ENCODE data around the gene TTL. TPM values are rescaled to one million over a fixed set of nuclear protein-coding genes. Genes with fewer than 3 reads are reported as not detected.

The TTL gene
- total RNA-seq, 1 experiment from 2014 or later, result 81.5 TPM

DNA sequence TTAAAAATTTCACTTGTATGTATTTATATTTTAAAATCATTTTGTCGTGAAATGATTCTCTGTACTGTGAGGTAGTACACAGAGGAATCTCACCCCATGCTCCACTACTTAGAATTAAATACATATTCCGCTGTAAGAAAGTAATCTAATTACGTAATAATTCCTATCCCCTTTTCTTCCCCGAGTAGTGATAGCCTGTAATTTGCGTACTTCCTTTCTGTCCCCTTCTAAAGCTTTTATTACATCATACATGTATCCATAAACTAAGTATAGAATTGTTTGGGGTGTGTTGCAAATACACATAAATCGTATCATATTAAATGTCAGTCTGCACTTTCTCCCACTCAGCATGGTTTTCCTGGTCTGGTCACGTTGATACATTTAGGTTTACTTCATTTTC lies 90.0 kb downstream of the TTL start:
- no peak overlapping the region for H3K4me3 ChIP-seq (ENCODE audit: low read depth in 2 of 2, low read length in 2 of 2)
- TF ChIP-seq TCF7L2 (IDR thresholded peaks at IDR 0.05; ENCODE audit: low read depth, low read length) (no peak), SIN3A (IDR thresholded peaks at IDR 0.05; ENCODE audit: borderline replicate concordance, insufficient read depth, low read depth, low read length) (no peak), POLR2AphosphoS5 (IDR thresholded peaks at IDR 0.05; ENCODE audit: low read depth, low read length) (no peak)
- ATAC-seq (no peak), DNase-seq (ENCODE audit: low read depth, low spot score) (no peak)
- H3K27ac ChIP-seq (ENCODE audit: low read length), result no peak overlapping the region
- no peaks in the 10 kb centered on the region for H3K4me1 ChIP-seq (ENCODE audit: control insufficient read depth, insufficient read depth, low read length)
- H3K27me3 ChIP-seq (ENCODE audit: control insufficient read depth, insufficient read depth, low read length), result no peaks in the 10 kb centered on the region
- ChIA-PET CTCF (no interaction called here), POLR2A (no interaction called here)
- BruUV-seq (replicated peaks), result no TSS peak
- intact Hi-C loops (cut with micrococcal nuclease; ENCODE audit: unreplicated experiment) (no loop called here), in situ Hi-C loops (cut with HindIII; ENCODE audit: low pct_unique_long_range_greater_than_20kb, low sequenced_read_pairs) (no loop called here)
- no peaks in the 10 kb centered on the region for H3K9me3 ChIP-seq (ENCODE audit: control insufficient read depth, insufficient read depth, low read depth, low read length)
- H3K36me3 ChIP-seq (ENCODE audit: control insufficient read depth, insufficient read depth, low read length), result peaks cover 49% of the 10 kb centered on the region

- in situ Hi-C loops (cut with HindIII; ENCODE audit: low pct_unique_long_range_greater_than_20kb, low sequenced_read_pairs), result no loop called here
- no peaks in the 10 kb centered on the region for H3K27me3 ChIP-seq (ENCODE audit: control insufficient read depth, insufficient read depth, low read length)
- H3K27ac ChIP-seq (ENCODE audit: low read length), result no peak overlapping the region
- no peak for ATAC-seq
- intact Hi-C loops (cut with micrococcal nuclease; ENCODE audit: unreplicated experiment), result no loop called here
- POLR2A ChIA-PET, result no interaction called here
- BruUV-seq (replicated peaks), result no TSS peak
- peak; percentile 21; the same call in 1 of the 2 replicates for TF ChIP-seq CTCF (IDR thresholded peaks at IDR 0.05)
- TF ChIP-seq, protein P1, sequence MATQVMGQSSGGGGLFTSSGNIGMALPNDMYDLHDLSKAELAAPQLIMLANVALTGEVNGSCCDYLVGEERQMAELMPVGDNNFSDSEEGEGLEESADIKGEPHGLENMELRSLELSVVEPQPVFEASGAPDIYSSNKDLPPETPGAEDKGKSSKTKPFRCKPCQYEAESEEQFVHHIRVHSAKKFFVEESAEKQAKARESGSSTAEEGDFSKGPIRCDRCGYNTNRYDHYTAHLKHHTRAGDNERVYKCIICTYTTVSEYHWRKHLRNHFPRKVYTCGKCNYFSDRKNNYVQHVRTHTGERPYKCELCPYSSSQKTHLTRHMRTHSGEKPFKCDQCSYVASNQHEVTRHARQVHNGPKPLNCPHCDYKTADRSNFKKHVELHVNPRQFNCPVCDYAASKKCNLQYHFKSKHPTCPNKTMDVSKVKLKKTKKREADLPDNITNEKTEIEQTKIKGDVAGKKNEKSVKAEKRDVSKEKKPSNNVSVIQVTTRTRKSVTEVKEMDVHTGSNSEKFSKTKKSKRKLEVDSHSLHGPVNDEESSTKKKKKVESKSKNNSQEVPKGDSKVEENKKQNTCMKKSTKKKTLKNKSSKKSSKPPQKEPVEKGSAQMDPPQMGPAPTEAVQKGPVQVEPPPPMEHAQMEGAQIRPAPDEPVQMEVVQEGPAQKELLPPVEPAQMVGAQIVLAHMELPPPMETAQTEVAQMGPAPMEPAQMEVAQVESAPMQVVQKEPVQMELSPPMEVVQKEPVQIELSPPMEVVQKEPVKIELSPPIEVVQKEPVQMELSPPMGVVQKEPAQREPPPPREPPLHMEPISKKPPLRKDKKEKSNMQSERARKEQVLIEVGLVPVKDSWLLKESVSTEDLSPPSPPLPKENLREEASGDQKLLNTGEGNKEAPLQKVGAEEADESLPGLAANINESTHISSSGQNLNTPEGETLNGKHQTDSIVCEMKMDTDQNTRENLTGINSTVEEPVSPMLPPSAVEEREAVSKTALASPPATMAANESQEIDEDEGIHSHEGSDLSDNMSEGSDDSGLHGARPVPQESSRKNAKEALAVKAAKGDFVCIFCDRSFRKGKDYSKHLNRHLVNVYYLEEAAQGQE (IDR thresholded peaks at IDR 0.05; ENCODE audit: insufficient read depth in 1 of 2, low read depth in 2 of 2, low read length in 1 of 2), result no peak
- peaks cover 8% of the 10 kb centered on the region; the same call in 1 of the 2 replicates for H3K4me1 ChIP-seq (ENCODE audit: control insufficient read depth, insufficient read depth, low read length)
- H3K36me3 ChIP-seq (ENCODE audit: control insufficient read depth, insufficient read depth, low read length), result peaks cover 23% of the 10 kb centered on the region
- CTCF ChIA-PET, result interaction anchor here (0.6 to 0.7 kb wide), 2 partner anchors 98 to 149 kb away, joined by 3 to 4 read pairs; no protein-coding TSS in a partner anchor
- no peaks in the 10 kb centered on the region for H3K9me3 ChIP-seq (ENCODE audit: control insufficient read depth, insufficient read depth, low read depth, low read length)
- no peak for DNase-seq (ENCODE audit: low read depth, low spot score)
- no peak overlapping the region for H3K4me3 ChIP-seq (ENCODE audit: low read depth in 2 of 2, low read length in 2 of 2)
Measured at GRCh38 chr2:112577756-112578155, 95.8 kb downstream of the TTL start.

DNA sequence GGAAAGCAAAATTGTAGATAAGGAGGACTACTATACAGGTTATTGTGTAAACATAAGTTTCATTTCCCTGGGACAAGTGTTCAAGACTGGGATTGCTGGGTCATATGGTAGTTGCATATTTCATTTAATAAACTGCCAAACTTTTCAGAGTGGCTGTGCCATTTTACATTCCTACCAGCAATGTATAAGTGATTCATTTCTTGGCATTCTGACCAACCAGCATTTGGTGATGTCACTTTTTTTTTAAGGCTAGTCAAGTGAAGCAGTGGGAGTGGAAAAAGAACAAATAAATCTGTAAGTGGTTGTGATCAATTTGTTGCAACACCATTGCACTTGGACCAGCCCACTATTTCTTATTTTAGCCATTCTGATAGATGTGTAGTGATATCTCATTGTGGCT lies 97.3 kb downstream of the TTL start:
- H3K27me3 ChIP-seq (ENCODE audit: control insufficient read depth, insufficient read depth, low read length), result no peaks in the 10 kb centered on the region
- H3K9me3 ChIP-seq (ENCODE audit: control insufficient read depth, insufficient read depth, low read depth, low read length), result no peaks in the 10 kb centered on the region
- ATAC-seq (no peak), DNase-seq (ENCODE audit: low read depth, low spot score) (peak; percentile 32)
- intact Hi-C loops (cut with micrococcal nuclease; ENCODE audit: unreplicated experiment), result no loop called here
- TF ChIP-seq TCF7L2 (IDR thresholded peaks at IDR 0.05; ENCODE audit: low read depth, low read length) (no peak), CTCF (IDR thresholded peaks at IDR 0.05) (no peak), POLR2AphosphoS5 (IDR thresholded peaks at IDR 0.05; ENCODE audit: low read depth, low read length) (no peak), SIN3A (IDR thresholded peaks at IDR 0.05; ENCODE audit: borderline replicate concordance, insufficient read depth, low read depth, low read length) (no peak)
- TF ChIP-seq, protein P1 (IDR thresholded peaks at IDR 0.05; ENCODE audit: insufficient read depth in 1 of 2, low read depth in 2 of 2, low read length in 1 of 2), result no peak
- in situ Hi-C loops (cut with HindIII; ENCODE audit: low pct_unique_long_range_greater_than_20kb, low sequenced_read_pairs), result no loop called here
- CTCF ChIA-PET, result no interaction called here
- no TSS peak for BruUV-seq (replicated peaks)
- peaks cover 14% of the 10 kb centered on the region; the same call in 1 of the 2 replicates for H3K4me1 ChIP-seq (ENCODE audit: control insufficient read depth, insufficient read depth, low read length)
- POLR2A ChIA-PET, result no interaction called here
- H3K27ac ChIP-seq (ENCODE audit: low read length), result no peak overlapping the region
- peaks cover 13% of the 10 kb centered on the region for H3K36me3 ChIP-seq (ENCODE audit: control insufficient read depth, insufficient read depth, low read length)
- no peak overlapping the region for H3K4me3 ChIP-seq (ENCODE audit: low read depth in 2 of 2, low read length in 2 of 2)
